NB4 (cell line): ENCODE measurements around the gene DSC2.

Experiments
- CTCF ChIP-seq: IDR thresholded peaks from one replicate; pipeline ENCODE4 v1.5.1; 2012; ENCODE audit warnings: low read depth, low read length
- MAX ChIP-seq: IDR thresholded peaks from 2 replicates; pipeline ENCODE4 v1.6.1; 2011; ENCODE audit warnings: low read depth, low read length
- MYC ChIP-seq: IDR thresholded peaks from 2 replicates; pipeline ENCODE4 v1.6.1; 2011; ENCODE audit warnings: low read depth, low read length
- POLR2A ChIP-seq: IDR thresholded peaks from 2 replicates; pipeline ENCODE4 v1.6.1; 2011; ENCODE audit warnings: mild to moderate bottlenecking; ENCODE audit not compliant: insufficient read length; ENCODE audit errors: extremely low read depth

GRCh38 chr18:31056296-31056695 is 45.9 kb downstream of the DSC2 start:
- TF ChIP-seq CTCF = no peak
- TF ChIP-seq POLR2A = no peak
- no peak for TF ChIP-seq MAX
- no peak for TF ChIP-seq MYC
